ENCODE measurements around the gene RIPK3.
"Not testable (repeated sequence)": the region's sequence is repeated elsewhere in the genome, so short reads cannot be mapped to it uniquely, and the experiment has no call there.

The RIPK3 gene

GRCh38 chr14:24343795-24344660 lies 4.2 kb upstream of the RIPK3 start:
- no peak for DNase-seq (ENCODE audit: low spot score)

- DNase-seq (ENCODE audit: low spot score): no peak
These were observed 3.1 kb upstream of the RIPK3 start for GRCh38 chr14:24342889-24343288.

GRCh38 chr14:24340606-24341005 lies 815 bp upstream of the RIPK3 start:
- no peak for DNase-seq (ENCODE audit: low spot score)

- no peak for DNase-seq (ENCODE audit: low spot score)
These were observed 948 bp downstream of the RIPK3 start for GRCh38 chr14:24338843-24339242.

- DNase-seq (ENCODE audit: low spot score): no peak
These were observed 2.0 kb downstream of the RIPK3 start for GRCh38 chr14:24337824-24338175.

GRCh38 chr14:24337144-24337823 lies 2.5 kb downstream of the RIPK3 start:
- DNase-seq (ENCODE audit: low spot score): no peak

- no peak for DNase-seq (ENCODE audit: low spot score)
These were observed 4.2 kb downstream of the RIPK3 start for GRCh38 chr14:24335461-24336171.

- no peak for DNase-seq (ENCODE audit: low spot score)
These were observed 5.1 kb downstream of the RIPK3 start, which contains the start of gene ADCY4 for GRCh38 chr14:24334431-24335291. Gene ADCY4, minus strand, starts transcription at chr14:24335071. Its CDS starts 419 bp downstream, at chr14:24334652.

- peak; percentile 75 for DNase-seq (ENCODE audit: low spot score)
These were observed 7.4 kb downstream of the RIPK3 start for GRCh38 chr14:24332268-24332993.

GRCh38 chr14:24331731-24332267 lies 8.0 kb downstream of the RIPK3 start:
- no peak for DNase-seq (ENCODE audit: low spot score)

- DNase-seq (ENCODE audit: low spot score): no peak
These were observed 8.7 kb downstream of the RIPK3 start for GRCh38 chr14:24330973-24331674.

GRCh38 chr14:24329736-24330135 lies 10.1 kb downstream of the RIPK3 start:
- DNase-seq (ENCODE audit: low spot score): no peak

- DNase-seq (ENCODE audit: low spot score): no peak
These were observed 10.6 kb downstream of the RIPK3 start for GRCh38 chr14:24329073-24329663.

- DNase-seq (ENCODE audit: low spot score): not testable (repeated sequence)
These were observed 11.9 kb downstream of the RIPK3 start for GRCh38 chr14:24327914-24328313.

GRCh38 chr14:24327303-24327702 lies 12.5 kb downstream of the RIPK3 start:
- DNase-seq (ENCODE audit: low spot score): no peak

- DNase-seq (ENCODE audit: low spot score): no peak
These were observed 13.8 kb downstream of the RIPK3 start for GRCh38 chr14:24325963-24326362.

GRCh38 chr14:24325041-24325530 lies 14.7 kb downstream of the RIPK3 start:
- DNase-seq (ENCODE audit: low spot score): no peak

GRCh38 chr14:24324024-24324423 lies 15.8 kb downstream of the RIPK3 start:
- no peak for DNase-seq (ENCODE audit: low spot score)

- DNase-seq (ENCODE audit: low spot score): no peak
These were observed 16.4 kb downstream of the RIPK3 start for GRCh38 chr14:24323341-24323740.

GRCh38 chr14:24322672-24323071 lies 17.1 kb downstream of the RIPK3 start:
- no peak for DNase-seq (ENCODE audit: low spot score)
